ENCODE data around the gene EEF1E1. TPM values are rescaled to one million over a fixed set of nuclear protein-coding genes. Genes with fewer than 3 reads are reported as not detected.

Gene EEF1E1
- total RNA-seq, 1 donor from 2014 or later, result 15.5 TPM

- H3K9me3 ChIP-seq (replicated peaks), result no peaks in the 10 kb centered on the region
- intact Hi-C loops (cut with micrococcal nuclease), result no loop called here
- DNase-seq, result no peak
- H3K4me3 ChIP-seq, result no peak overlapping the region
- H3K27ac ChIP-seq (replicated peaks), result no peak overlapping the region
- no peak for TF ChIP-seq CTCF (IDR thresholded peaks at IDR 0.05; ENCODE audit: borderline replicate concordance)
- H3K36me3 ChIP-seq, result peaks cover 57% of the 10 kb centered on the region
- no peaks in the 10 kb centered on the region for H3K27me3 ChIP-seq (ENCODE audit: low read depth)
- H3K4me1 ChIP-seq, result no peaks in the 10 kb centered on the region
These were observed 13.5 kb downstream of the EEF1E1 start for GRCh38 chr6:8088886-8089285.

GRCh38 chr6:8087870-8088754 lies 14.2 kb downstream of the EEF1E1 start:
- intact Hi-C loops (cut with micrococcal nuclease), result no loop called here
- peaks cover 55% of the 10 kb centered on the region for H3K36me3 ChIP-seq
- no peak for DNase-seq
- TF ChIP-seq CTCF (IDR thresholded peaks at IDR 0.05; ENCODE audit: borderline replicate concordance), result no peak
- peaks cover 4% of the 10 kb centered on the region for H3K4me1 ChIP-seq
- no peak overlapping the region for H3K27ac ChIP-seq (replicated peaks)
- no peaks in the 10 kb centered on the region for H3K27me3 ChIP-seq (ENCODE audit: low read depth)
- no peaks in the 10 kb centered on the region for H3K9me3 ChIP-seq (replicated peaks)
- no peak overlapping the region for H3K4me3 ChIP-seq

DNA sequence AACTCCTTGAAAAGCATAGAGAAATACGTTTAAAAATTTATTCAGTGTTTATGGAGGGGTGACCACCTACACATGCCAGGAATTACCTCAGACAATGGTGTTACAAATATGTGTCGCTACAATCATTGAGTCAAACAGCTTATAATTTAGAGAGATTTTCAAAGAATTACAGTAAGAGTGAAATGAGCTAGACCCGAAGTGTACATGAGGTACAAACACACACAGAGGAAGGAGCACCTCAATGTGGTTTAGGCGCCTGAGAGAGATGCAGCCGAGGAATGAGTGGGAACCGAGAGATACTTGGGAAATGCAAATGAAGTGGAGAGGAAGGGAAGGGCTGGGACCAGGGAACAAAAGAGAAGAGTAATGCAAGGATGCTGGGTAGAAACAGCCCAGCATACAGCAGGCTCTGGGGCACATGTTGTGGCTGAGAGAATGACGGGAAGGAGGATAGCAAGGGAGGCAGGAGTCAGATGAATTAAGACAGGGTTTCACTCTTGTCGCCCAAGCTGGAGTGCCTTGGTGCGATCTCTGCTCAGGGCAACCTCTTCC lies 15.5 kb downstream of the EEF1E1 start:
- H3K36me3 ChIP-seq, result peaks cover 51% of the 10 kb centered on the region
- intact Hi-C loops (cut with micrococcal nuclease), result no loop called here
- H3K27me3 ChIP-seq (ENCODE audit: low read depth), result no peaks in the 10 kb centered on the region
- H3K9me3 ChIP-seq (replicated peaks), result no peaks in the 10 kb centered on the region
- no peak for TF ChIP-seq CTCF (IDR thresholded peaks at IDR 0.05; ENCODE audit: borderline replicate concordance)
- no peak for DNase-seq
- H3K4me3 ChIP-seq, result no peak overlapping the region
- peaks cover 14% of the 10 kb centered on the region for H3K4me1 ChIP-seq
- no peak overlapping the region for H3K27ac ChIP-seq (replicated peaks)

- Histone ChIP-seq H3K4me1 (peaks cover 14% of the 10 kb centered on the region), H3K36me3 (peaks cover 38% of the 10 kb centered on the region), H3K9me3 (replicated peaks) (no peaks in the 10 kb centered on the region), H3K27me3 (ENCODE audit: low read depth) (no peaks in the 10 kb centered on the region), H3K27ac (replicated peaks) (no peak overlapping the region), H3K4me3 (no peak overlapping the region)
- intact Hi-C loops (cut with micrococcal nuclease), result no loop called here
- DNase-seq, result no peak
- no peak for TF ChIP-seq CTCF (IDR thresholded peaks at IDR 0.05; ENCODE audit: borderline replicate concordance)
These were observed 17.3 kb downstream of the EEF1E1 start for GRCh38 chr6:8085053-8085511.

- TF ChIP-seq CTCF (IDR thresholded peaks at IDR 0.05; ENCODE audit: borderline replicate concordance), result no peak
- intact Hi-C loops (cut with micrococcal nuclease), result no loop called here
- no peak for DNase-seq
- Histone ChIP-seq H3K4me3 (no peak overlapping the region), H3K9me3 (replicated peaks) (no peaks in the 10 kb centered on the region), H3K36me3 (peaks cover 34% of the 10 kb centered on the region), H3K27ac (replicated peaks) (no peak overlapping the region), H3K27me3 (ENCODE audit: low read depth) (no peaks in the 10 kb centered on the region), H3K4me1 (peaks cover 14% of the 10 kb centered on the region)
These were observed 17.8 kb downstream of the EEF1E1 start for GRCh38 chr6:8084586-8084985.
